ENCODE measurements around the gene KNSTRN.
A peak's percentile ranks its signal among the peaks of the same experiment; 100 is the strongest.

The KNSTRN gene

GRCh38 chr15:40365624-40366456, 16.7 kb upstream of the KNSTRN start:
- DNase-seq (ENCODE audit: low read depth in 2 of 2): no peak

GRCh38 chr15:40366457-40367370, 15.8 kb upstream of the KNSTRN start:
- no peak for DNase-seq (ENCODE audit: low read depth in 2 of 2)

- no peak for DNase-seq (ENCODE audit: low read depth in 2 of 2)
Observed at GRCh38 chr15:40367371-40367685, 15.2 kb upstream of the KNSTRN start.

GRCh38 chr15:40367686-40368611, 14.6 kb upstream of the KNSTRN start:
- peak; percentile 63 to 80 for DNase-seq (ENCODE audit: low read depth in 2 of 2)

GRCh38 chr15:40368719-40369473, 13.6 kb upstream of the KNSTRN start:
- no peak for DNase-seq (ENCODE audit: low read depth in 2 of 2)

- no peak for DNase-seq (ENCODE audit: low read depth in 2 of 2)
Observed at GRCh38 chr15:40369474-40369869, 13.0 kb upstream of the KNSTRN start.

GRCh38 chr15:40369971-40370370, 12.6 kb upstream of the KNSTRN start:
- DNase-seq (ENCODE audit: low read depth in 2 of 2): no peak

GRCh38 chr15:40372981-40373380, 9.5 kb upstream of the KNSTRN start:
- DNase-seq (ENCODE audit: low read depth in 2 of 2): no peak

- DNase-seq (ENCODE audit: low read depth in 2 of 2): no peak
Observed at GRCh38 chr15:40377606-40378005, 4.9 kb upstream of the KNSTRN start.

GRCh38 chr15:40379374-40379773, 3.1 kb upstream of the KNSTRN start:
- no peak for DNase-seq (ENCODE audit: low read depth in 2 of 2)

GRCh38 chr15:40379853-40380252, 2.7 kb upstream of the KNSTRN start:
- no peak for DNase-seq (ENCODE audit: low read depth in 2 of 2)

- no peak for DNase-seq (ENCODE audit: low read depth in 2 of 2)
Observed at GRCh38 chr15:40380636-40381035, 1.9 kb upstream of the KNSTRN start.

GRCh38 chr15:40381818-40382529, 547 bp upstream of the KNSTRN start:
- no peak for DNase-seq (ENCODE audit: low read depth in 2 of 2)

- DNase-seq (ENCODE audit: low read depth in 2 of 2): no peak
Observed at GRCh38 chr15:40386480-40386879, 4.0 kb downstream of the KNSTRN start.

GRCh38 chr15:40388941-40389823, 6.7 kb downstream of the KNSTRN start:
- DNase-seq (ENCODE audit: low read depth in 2 of 2): no peak

GRCh38 chr15:40389824-40390595, 7.5 kb downstream of the KNSTRN start:
- DNase-seq (ENCODE audit: low read depth in 2 of 2): no peak

- DNase-seq (ENCODE audit: low read depth in 2 of 2): no peak
Observed at GRCh38 chr15:40392986-40393948, 10.7 kb downstream of the KNSTRN start.
